Sigmoid colon (tissue), 7 donors: ENCODE results near the gene OTOP3. TPM values are rescaled to one million over a fixed set of nuclear protein-coding genes. Genes with fewer than 3 reads are reported as not detected.

Experiments used
- DNase-seq: peaks from one replicate; pipeline ENCODE4 v3.0.0-alpha.2; 2019
- H3K27ac ChIP-seq, 4 donors: fragments of 200-600 bp; sonication (generic); one replicate each; pipeline ENCODE4 v1.5.1; 2016 to 2019; ENCODE audit warnings: mild to moderate bottlenecking in 1 of 4
- H3K27me3 ChIP-seq, 3 donors: fragments of 200-600 bp; sonication (generic); one replicate each; pipeline ENCODE4 v1.5.1; 2019; ENCODE audit warnings: mild to moderate bottlenecking in 1 of 3
- H3K36me3 ChIP-seq, 4 donors: fragments of 200-600 bp; sonication (generic); one replicate each; pipeline ENCODE4 v1.5.1; 2016 to 2019
- H3K4me1 ChIP-seq, 4 donors: fragments of 200-600 bp; sonication (generic); one replicate each; pipeline ENCODE4 v1.5.1; 2017 to 2019
- H3K4me3 ChIP-seq, 4 donors: fragments of 200-600 bp; sonication (generic); one replicate each; pipeline ENCODE4 v1.5.1; 2017 to 2019; ENCODE audit warnings: mild to moderate bottlenecking in 2 of 4, moderate library complexity in 1 of 4
- H3K9me3 ChIP-seq, 4 donors: fragments of 200-600 bp in 3 of 4; sonication (generic) in 3 of 4; one replicate each; pipeline versions ENCODE4 v1.5.1 to v1.6.1; 2013 to 2019
- EP300 ChIP-seq, 4 donors: sonication (generic); formaldehyde crosslinking; IDR thresholded peaks; one replicate each; pipeline ENCODE4 v1.6.1; 2017; ENCODE audit warnings: antibody characterized with exemption in 4 of 4
- POLR2A ChIP-seq, 2 donors: fragments of 450-650 bp; IDR thresholded peaks; one replicate each; pipeline ENCODE4 v1.6.1; 2016; ENCODE audit warnings: antibody characterized with exemption in 2 of 2, mild to moderate bottlenecking in 2 of 2, moderate library complexity in 2 of 2
- POLR2AphosphoS5 ChIP-seq, 4 donors: sonication (generic); formaldehyde crosslinking; IDR thresholded peaks; one replicate each; pipeline ENCODE4 v1.6.1; 2017; ENCODE audit warnings: antibody characterized with exemption in 4 of 4
- WGBS, 2 donors: extraction: QIAGEN DNeasy Blood & Tissue Kit; methylation state at CpG; one replicate each; pipeline ENCODE4 v1.1.7; 2013; 5-methylcytosine and 5-hydroxymethylcytosine counted together
- intact Hi-C: fragments of 100-400 bp; cut with DNase I; formaldehyde crosslinking; loops from one replicate; pipeline ENCODE4 v1.15.1; 2023
- polyA plus RNA-seq, 3 donors: library from polyadenylated mRNA; stranded (reverse); fragments of 200-250 nt; gene quantifications; one replicate each; pipeline ENCODE4 v1.2.3, GENCODE V29; 2013
- total RNA-seq, 4 donors: library from RNA; depleted of rRNA; stranded (reverse); fragments of >200 nt; gene quantifications; one replicate each; pipeline ENCODE4 v1.1.0, GENCODE V29; 2016
- TF ChIP-seq, protein P1 (sequence below), 4 experiments: fragments of 450-650 bp in 3 of 4; fragments of 200-600 bp in 1 of 4; IDR thresholded peaks; one replicate each; pipeline ENCODE4 v1.5.1; 2016 to 2019; ENCODE audit warnings: antibody characterized with exemption in 4 of 4, mild to moderate bottlenecking in 3 of 4, moderate library complexity in 2 of 4
- donor health status: healthy with polysubstance abuse.
- donor health status: Bipolar disorder and iron deficiency.
- donor health status: healthy.

The OTOP3 gene
- total and polyA plus RNA-seq, 7 donors = 0.28 to 1.8 (median 0.60) TPM; not detected in 4

GRCh38 chr17:74930535-74931036 lies 5.1 kb upstream of the OTOP3 start:
- no peaks in the 10 kb centered on the region for H3K9me3 ChIP-seq
- DNase-seq = no peak
- H3K4me3 ChIP-seq = no peak overlapping the region
- WGBS, 2 donors = 88 to 93% methylated on average over 24 of the region's 24 CpGs
- TF ChIP-seq EP300 (IDR thresholded peaks at IDR 0.05) (no peak), POLR2AphosphoS5 (IDR thresholded peaks at IDR 0.05) (no peak), POLR2A (IDR thresholded peaks at IDR 0.05) (no peak)
- TF ChIP-seq, protein P1, sequence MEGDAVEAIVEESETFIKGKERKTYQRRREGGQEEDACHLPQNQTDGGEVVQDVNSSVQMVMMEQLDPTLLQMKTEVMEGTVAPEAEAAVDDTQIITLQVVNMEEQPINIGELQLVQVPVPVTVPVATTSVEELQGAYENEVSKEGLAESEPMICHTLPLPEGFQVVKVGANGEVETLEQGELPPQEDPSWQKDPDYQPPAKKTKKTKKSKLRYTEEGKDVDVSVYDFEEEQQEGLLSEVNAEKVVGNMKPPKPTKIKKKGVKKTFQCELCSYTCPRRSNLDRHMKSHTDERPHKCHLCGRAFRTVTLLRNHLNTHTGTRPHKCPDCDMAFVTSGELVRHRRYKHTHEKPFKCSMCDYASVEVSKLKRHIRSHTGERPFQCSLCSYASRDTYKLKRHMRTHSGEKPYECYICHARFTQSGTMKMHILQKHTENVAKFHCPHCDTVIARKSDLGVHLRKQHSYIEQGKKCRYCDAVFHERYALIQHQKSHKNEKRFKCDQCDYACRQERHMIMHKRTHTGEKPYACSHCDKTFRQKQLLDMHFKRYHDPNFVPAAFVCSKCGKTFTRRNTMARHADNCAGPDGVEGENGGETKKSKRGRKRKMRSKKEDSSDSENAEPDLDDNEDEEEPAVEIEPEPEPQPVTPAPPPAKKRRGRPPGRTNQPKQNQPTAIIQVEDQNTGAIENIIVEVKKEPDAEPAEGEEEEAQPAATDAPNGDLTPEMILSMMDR (IDR thresholded peaks at IDR 0.05) = no peak
- H3K4me1 ChIP-seq = peaks cover 0 to 3% (median 2%) of the 10 kb centered on the region in 4 donors
- no peak overlapping the region for H3K27ac ChIP-seq
- H3K27me3 ChIP-seq = peaks cover 10 to 88% (median 30%) of the 10 kb centered on the region in 3 donors
- intact Hi-C loops = no loop called here
- H3K36me3 ChIP-seq = no peaks in the 10 kb centered on the region

DNA sequence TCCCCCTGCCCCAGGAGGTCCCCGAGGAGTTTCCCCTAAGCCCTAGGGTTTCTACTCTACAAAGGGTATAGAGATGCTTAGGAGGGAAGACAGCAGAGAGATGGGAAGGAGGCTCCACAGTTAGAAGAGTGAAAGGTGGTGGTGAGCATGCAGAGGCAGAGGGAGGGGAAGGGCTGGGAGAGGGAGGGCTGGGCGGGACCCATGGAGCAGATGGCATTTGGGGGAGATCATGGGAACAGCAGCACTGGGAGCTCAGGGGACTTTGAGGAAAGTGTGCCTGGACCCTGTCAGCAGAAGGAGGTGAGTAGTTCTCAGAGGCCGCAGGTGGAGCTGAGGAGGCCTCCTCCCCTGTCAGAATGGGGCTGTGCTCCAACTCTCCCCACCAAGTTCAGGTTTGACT lies 650 bp upstream of the OTOP3 start:
- intact Hi-C loops = no loop called here
- TF ChIP-seq, protein P1 (IDR thresholded peaks at IDR 0.05) = no peak
- no peak for TF ChIP-seq EP300 (IDR thresholded peaks at IDR 0.05)
- TF ChIP-seq POLR2A (IDR thresholded peaks at IDR 0.05) = no peak
- no peak for TF ChIP-seq POLR2AphosphoS5 (IDR thresholded peaks at IDR 0.05)
- no peak overlapping the region for H3K4me3 ChIP-seq
- 58 to 71% methylated on average over 3 of the region's 3 CpGs for WGBS, 2 donors
- H3K4me1 ChIP-seq = peaks cover 0 to 13% (median 8%) of the 10 kb centered on the region in 4 donors
- H3K36me3 ChIP-seq = no peaks in the 10 kb centered on the region
- H3K9me3 ChIP-seq = no peaks in the 10 kb centered on the region
- peaks cover 24 to 81% (median 44%) of the 10 kb centered on the region in 3 donors for H3K27me3 ChIP-seq
- no peak overlapping the region for H3K27ac ChIP-seq
- DNase-seq = no peak

- 17 to 21% methylated on average over 12 of the region's 12 CpGs for WGBS, 2 donors
- DNase-seq = no peak
- peaks cover 0 to 13% (median 8%) of the 10 kb centered on the region in 4 donors for H3K4me1 ChIP-seq
- no peak overlapping the region for H3K4me3 ChIP-seq
- H3K27ac ChIP-seq = no peak overlapping the region
- intact Hi-C loops = no loop called here
- no peaks in the 10 kb centered on the region for H3K9me3 ChIP-seq
- H3K27me3 ChIP-seq = peaks cover 24 to 80% (median 43%) of the 10 kb centered on the region in 3 donors
- no peaks in the 10 kb centered on the region for H3K36me3 ChIP-seq
- TF ChIP-seq EP300 (IDR thresholded peaks at IDR 0.05) = no peak
- TF ChIP-seq POLR2A (IDR thresholded peaks at IDR 0.05) = no peak
- TF ChIP-seq, protein P1 (IDR thresholded peaks at IDR 0.05) = no peak
- TF ChIP-seq POLR2AphosphoS5 (IDR thresholded peaks at IDR 0.05) = no peak
These were observed 737 bp downstream of the OTOP3 start for GRCh38 chr17:74936470-74936799.

- no peak overlapping the region for H3K4me3 ChIP-seq
- no peak for DNase-seq
- no peak overlapping the region for H3K27ac ChIP-seq
- peaks cover 0 to 13% (median 8%) of the 10 kb centered on the region in 4 donors for H3K4me1 ChIP-seq
- no peak for TF ChIP-seq POLR2A (IDR thresholded peaks at IDR 0.05)
- no peak for TF ChIP-seq POLR2AphosphoS5 (IDR thresholded peaks at IDR 0.05)
- TF ChIP-seq, protein P1 (IDR thresholded peaks at IDR 0.05) = no peak
- no peak for TF ChIP-seq EP300 (IDR thresholded peaks at IDR 0.05)
- no peaks in the 10 kb centered on the region for H3K36me3 ChIP-seq
- intact Hi-C loops = no loop called here
- WGBS, 2 donors = 45 to 51% methylated on average over 11 of the region's 11 CpGs
- H3K9me3 ChIP-seq = no peaks in the 10 kb centered on the region
- H3K27me3 ChIP-seq = peaks cover 24 to 82% (median 52%) of the 10 kb centered on the region in 3 donors
These were observed 1.7 kb downstream of the OTOP3 start for GRCh38 chr17:74937064-74938051.
